A549 (cell line): ENCODE results near the gene ITPA. TPM values are rescaled to one million over a fixed set of nuclear protein-coding genes. Genes with fewer than 3 reads are reported as not detected.

Experiments
- ATAC-seq, 2 experiments: fragments of 200-7000 bp in 1 of 2; fragments of >200 bp in 1 of 2; cut with Nextera tagmentation in 1 of 2; cut with Tn5 transposase in 1 of 2; 3 replicates each; pipeline versions ENCODE4 v1.8.0 to v1.9.1; 2018 to 2020; ENCODE audit warnings: mild to moderate bottlenecking in 1 of 2, moderate library complexity in 1 of 2
- CTCF ChIA-PET: fragments of 300-600 bp; sonication (Branson Sonifier 250); formaldehyde crosslinking; extraction: SDS; loops from one replicate; lab custom pipeline; 2021; ENCODE audit warnings: antibody characterized with exemption, inconsistent platforms; lab: Yijun Ruan, JAX
- POLR2A ChIA-PET: fragments of 350-600 bp; formaldehyde crosslinking; extraction: SDS; loops from one replicate; lab custom pipeline; 2021; ENCODE audit warnings: antibody characterized with exemption, inconsistent platforms; lab: Yijun Ruan, JAX
- DNase-seq, 2 experiments: peaks; one replicate each; pipeline versions ENCODE4 v3.0.0 to v3.0.0-alpha.2; 2011 to 2016; ENCODE audit warnings: low read depth in 1 of 2, low spot score in 1 of 2
- FAIRE-seq: peaks from 2 replicates; lab custom pipeline; 2011; peaks lifted over from hg19 to GRCh38; lab: Jason Lieb, UNC
- H3K27ac ChIP-seq, 2 experiments: fragments of >200 bp; sonication (Bioruptor Twin); formaldehyde crosslinking; 3 replicates each; pipeline ENCODE4 v1.5.1; 2016 to 2017
- H3K4me1 ChIP-seq: fragments of >200 bp; sonication (Bioruptor Twin); formaldehyde crosslinking; 3 replicates; pipeline ENCODE4 v1.6.1; 2016
- H3K4me2 ChIP-seq: fragments of >200 bp; sonication (Bioruptor Twin); formaldehyde crosslinking; 3 replicates; pipeline ENCODE4 v1.6.1; 2016
- H3K4me3 ChIP-seq: fragments of >200 bp; sonication (Bioruptor Twin); formaldehyde crosslinking; 3 replicates; pipeline ENCODE4 v1.5.1; 2016
- H3K9me3 ChIP-seq: fragments of >200 bp; sonication (Bioruptor Twin); formaldehyde crosslinking; 3 replicates; pipeline ENCODE4 v1.6.1; 2016
- ATOH8 ChIP-seq: fragments of 250-450 bp; sonication (Bioruptor Pico); IDR thresholded peaks from 2 replicates; pipeline ENCODE4 v1.5.0; 2020; ENCODE audit warnings: low read depth, mild to moderate bottlenecking, moderate library complexity
- ELK1 ChIP-seq: fragments of 150-350 bp; IDR thresholded peaks from 2 replicates; pipeline ENCODE4 v1.6.1; 2014; ENCODE audit warnings: low read depth, mild to moderate bottlenecking, low read length
- GATA3 ChIP-seq: IDR thresholded peaks from 2 replicates; pipeline ENCODE4 v1.6.1; 2012; ENCODE audit warnings: borderline replicate concordance
- HOXB5 ChIP-seq: fragments of 250-450 bp; sonication (Bioruptor Pico); IDR thresholded peaks from 2 replicates; pipeline ENCODE4 v1.5.0; 2020; ENCODE audit warnings: mild to moderate bottlenecking, moderate library complexity
- JUNB ChIP-seq: fragments of >200 bp; sonication (Bioruptor Twin); formaldehyde crosslinking; IDR thresholded peaks from 2 replicates; pipeline ENCODE4 v1.6.1; 2016
- KDM1A ChIP-seq: fragments of 200-600 bp; sonication (generic); IDR thresholded peaks from 2 replicates; pipeline ENCODE4 v1.6.1; 2016; ENCODE audit warnings: low read depth, mild to moderate bottlenecking
- MYC ChIP-seq: IDR thresholded peaks from 2 replicates; pipeline ENCODE4 v1.6.1; 2012; ENCODE audit warnings: mild to moderate bottlenecking, inconsistent platforms, low read length, improper control_type of control experiment, borderline replicate concordance
- POLR2A ChIP-seq: IDR thresholded peaks from 2 replicates; pipeline ENCODE4 v1.6.1; 2012; ENCODE audit warnings: mild to moderate bottlenecking, low read length
- POLR2AphosphoS2 ChIP-seq: conservative IDR thresholded peaks from 2 replicates; pipeline ENCODE4 v1.6.1; 2012; ENCODE audit warnings: low read length, improper control_type of control experiment, inconsistent platforms
- RARB ChIP-seq: fragments of 250-450 bp; sonication (Bioruptor Pico); IDR thresholded peaks from 2 replicates; pipeline ENCODE4 v1.8.0; 2021; ENCODE audit warnings: mild to moderate bottlenecking, moderate library complexity
- RCOR1 ChIP-seq: fragments of 150-350 bp; IDR thresholded peaks from 2 replicates; pipeline ENCODE4 v1.6.1; 2014; ENCODE audit warnings: antibody characterized with exemption, low read length, low read depth
- REST ChIP-seq: fragments of 200-600 bp; sonication (generic); IDR thresholded peaks from 2 replicates; pipeline ENCODE4 v1.6.1; 2016; ENCODE audit warnings: antibody characterized with exemption, mild to moderate bottlenecking, moderate library complexity
- SMC3 ChIP-seq: fragments of >200 bp; sonication (Bioruptor Twin); formaldehyde crosslinking; IDR thresholded peaks from 3 replicates; pipeline ENCODE4 v1.6.1; 2018; ENCODE audit warnings: inconsistent platforms
- SREBF2 ChIP-seq: fragments of 450-650 bp; IDR thresholded peaks from 2 replicates; pipeline ENCODE4 v1.6.1; 2014; ENCODE audit warnings: mild to moderate bottlenecking, moderate library complexity
- ZFP36 ChIP-seq: fragments of 450-650 bp; IDR thresholded peaks from 2 replicates; pipeline ENCODE4 v1.6.1; 2014; ENCODE audit warnings: borderline replicate concordance; ENCODE audit not compliant: partially characterized antibody
- ZNF302 ChIP-seq: fragments of 250-450 bp; sonication (Bioruptor Pico); IDR thresholded peaks from 2 replicates; pipeline ENCODE4 v1.9.0; 2021; ENCODE audit warnings: inconsistent platforms, mild to moderate bottlenecking, moderate library complexity
- WGBS: methylation state at CpG from one replicate; pipeline ENCODE4 v1.1.6; 2017; ENCODE audit errors: missing lambda C conversion rate; 5-methylcytosine and 5-hydroxymethylcytosine counted together
- polyA plus RNA-seq, 4 experiments: library from polyadenylated mRNA; depleted of rRNA in 3 of 4; stranded (reverse); fragments of >200 nt; fragmentation: RNase III in 1 of 4; extraction: RNeasy Plus Mini Kit Qiagen cat#74134 plus additional on column Dnase treatment in 1 of 4; gene quantifications; 2 replicates in 3 of 4; 3 replicates in 1 of 4; pipeline ENCODE4 v1.2.3, GENCODE V29; 2011 to 2017
- TF ChIP-seq, protein P1 (sequence below): fragments of >200 bp; sonication (Bioruptor Twin); formaldehyde crosslinking; IDR thresholded peaks from 3 replicates; pipeline ENCODE4 v1.5.1; 2016

The ITPA gene
- polyA plus RNA-seq, 2 of the 4 experiments (the other 2 are of a cell fraction) = 54.0 to 106 TPM

DNA sequence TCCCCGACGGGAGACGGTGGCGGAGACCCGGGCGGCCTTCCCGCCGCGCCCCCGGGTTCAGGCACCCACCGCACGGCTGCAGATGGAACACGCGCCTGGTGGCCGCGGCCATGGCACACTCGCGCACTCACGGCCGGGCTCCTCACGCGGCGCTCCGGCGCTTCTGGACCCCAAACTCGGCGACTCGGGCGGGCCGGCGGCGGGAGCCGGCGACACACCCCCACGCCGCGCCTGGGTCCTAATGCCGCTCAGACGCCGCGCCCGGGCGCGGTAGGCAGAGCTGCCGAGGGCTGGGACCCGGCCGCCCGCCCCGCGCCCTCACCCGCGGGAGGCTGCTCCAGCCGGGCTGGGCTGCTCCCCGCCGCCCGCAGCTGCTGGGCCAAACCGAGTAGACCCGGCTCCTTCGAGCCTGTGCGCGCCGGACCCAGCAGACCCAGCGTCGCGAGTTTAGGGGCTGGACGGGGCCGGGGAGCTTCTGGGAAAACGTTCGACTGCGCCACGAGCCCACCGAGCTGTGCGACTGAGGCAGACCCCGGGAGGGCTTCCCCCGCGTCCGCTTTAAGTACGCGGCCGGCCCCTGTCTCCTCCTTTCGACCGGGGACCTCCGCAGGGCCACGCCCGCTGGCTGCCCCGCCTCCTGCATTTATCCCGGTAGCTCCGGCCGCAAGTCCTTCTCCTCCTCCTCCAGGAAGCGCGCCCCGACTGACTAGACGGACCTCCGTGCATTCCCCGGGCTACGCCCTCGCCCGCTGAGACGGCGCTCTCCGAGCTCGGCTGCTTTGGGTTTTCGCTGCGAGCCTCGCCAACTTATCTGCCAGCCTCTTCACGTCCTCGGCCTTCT is 29.9 kb downstream of the ITPA start, which contains the start of gene SLC4A11 (continued):
- no peak for TF ChIP-seq RCOR1
- TF ChIP-seq KDM1A = no peak; the same call in 1 of the 2 replicates
- TF ChIP-seq REST = no peak
- no peak for TF ChIP-seq POLR2AphosphoS2
- TF ChIP-seq RARB (CRISPR knock-in tag) = no peak

DNA sequence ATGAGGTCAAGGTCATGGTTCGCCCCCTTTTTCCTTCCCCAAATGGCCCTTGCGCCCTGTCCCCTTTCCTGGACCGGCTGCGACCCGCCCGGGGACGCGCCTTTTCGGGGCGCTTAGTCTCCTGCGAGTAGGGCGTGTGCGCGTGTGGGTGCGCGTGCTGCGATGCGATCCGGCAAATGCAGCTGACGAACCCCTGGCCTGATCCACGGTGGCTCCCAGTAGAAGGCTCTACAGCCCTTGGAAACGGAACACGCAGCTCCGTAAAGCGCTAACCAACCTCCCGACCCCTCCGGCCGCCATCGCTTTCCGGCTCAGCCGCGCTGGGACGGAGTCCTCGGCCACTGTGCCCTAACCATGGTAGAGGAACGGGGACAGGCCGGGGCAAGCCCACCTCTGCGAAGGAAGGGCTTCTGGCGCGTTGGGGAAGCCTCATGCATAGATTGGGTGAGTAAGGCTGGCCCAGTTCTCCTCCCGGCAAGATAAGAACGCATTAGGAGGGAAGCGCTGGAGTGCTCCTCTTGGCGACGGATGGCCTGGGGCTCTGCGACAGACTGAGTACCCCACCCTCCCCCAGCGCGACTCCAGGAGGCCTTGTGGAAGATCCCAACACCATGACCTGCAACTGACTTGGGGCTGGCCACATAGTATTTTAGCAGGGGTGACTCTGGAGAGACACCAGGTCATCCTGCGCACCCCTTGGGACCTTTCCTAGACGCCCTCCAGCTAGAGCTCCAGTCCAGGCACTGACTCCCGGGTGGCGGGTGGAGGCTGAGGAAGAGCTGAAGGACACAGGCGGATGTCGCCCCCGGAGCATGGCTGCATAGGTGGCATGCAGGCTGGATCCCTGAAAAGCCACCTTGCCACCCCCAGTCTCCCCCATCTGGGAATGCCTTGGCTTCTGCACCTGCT is 30.8 kb downstream of the ITPA start:
- DNase-seq (no peak), ATAC-seq (no peak), FAIRE-seq (no peak)
- H3K4me2 ChIP-seq = peak overlapping the region; percentile 90
- H3K4me1 ChIP-seq = peaks cover 43% of the 10 kb centered on the region
- TF ChIP-seq SMC3 (no peak), GATA3 (no peak), POLR2AphosphoS2 (no peak), JUNB (no peak), ATOH8 (no peak), MYC (no peak), ELK1 (no peak), POLR2A (no peak), HOXB5 (CRISPR knock-in tag) (no peak), SREBF2 (no peak), ZFP36 (no peak), ZNF302 (no peak), REST (no peak)
- TF ChIP-seq, protein P1, sequence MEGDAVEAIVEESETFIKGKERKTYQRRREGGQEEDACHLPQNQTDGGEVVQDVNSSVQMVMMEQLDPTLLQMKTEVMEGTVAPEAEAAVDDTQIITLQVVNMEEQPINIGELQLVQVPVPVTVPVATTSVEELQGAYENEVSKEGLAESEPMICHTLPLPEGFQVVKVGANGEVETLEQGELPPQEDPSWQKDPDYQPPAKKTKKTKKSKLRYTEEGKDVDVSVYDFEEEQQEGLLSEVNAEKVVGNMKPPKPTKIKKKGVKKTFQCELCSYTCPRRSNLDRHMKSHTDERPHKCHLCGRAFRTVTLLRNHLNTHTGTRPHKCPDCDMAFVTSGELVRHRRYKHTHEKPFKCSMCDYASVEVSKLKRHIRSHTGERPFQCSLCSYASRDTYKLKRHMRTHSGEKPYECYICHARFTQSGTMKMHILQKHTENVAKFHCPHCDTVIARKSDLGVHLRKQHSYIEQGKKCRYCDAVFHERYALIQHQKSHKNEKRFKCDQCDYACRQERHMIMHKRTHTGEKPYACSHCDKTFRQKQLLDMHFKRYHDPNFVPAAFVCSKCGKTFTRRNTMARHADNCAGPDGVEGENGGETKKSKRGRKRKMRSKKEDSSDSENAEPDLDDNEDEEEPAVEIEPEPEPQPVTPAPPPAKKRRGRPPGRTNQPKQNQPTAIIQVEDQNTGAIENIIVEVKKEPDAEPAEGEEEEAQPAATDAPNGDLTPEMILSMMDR = no peak
- POLR2A ChIA-PET = interaction anchor here (1.0 kb wide), 1 partner anchor 31 kb away, joined by 4 read pairs; the partner anchor contains the start of gene ITPA
- no peaks in the 10 kb centered on the region for H3K9me3 ChIP-seq
- peak overlapping the region; percentile 79 to 92 for H3K27ac ChIP-seq
- peak overlapping the region; percentile 96 for H3K4me3 ChIP-seq
- CTCF ChIA-PET = interaction anchor here (0.9 to 2.8 kb wide), 8 partner anchors 10 to 210 kb away, joined by 3 to 13 read pairs (median 4); no protein-coding TSS in a partner anchor
- WGBS = 85% methylated on average over 54 of the region's 54 CpGs
